HL-60 (cell line): ENCODE results near the gene ELMO1.

ENCODE experiments used
- DNase-seq, 2 experiments: peaks; one replicate each; pipeline ENCODE4 v3.0.0-alpha.2; 2010 to 2020; ENCODE audit warnings: low read depth in 1 of 2, low spot score in 1 of 2
- H3K27ac ChIP-seq: fragments of 250-450 bp; sonication (Bioruptor Pico); replicated peaks from 2 replicates; pipeline ENCODE4 v1.5.1; 2020; ENCODE audit warnings: mild to moderate bottlenecking, moderate library complexity
- H3K27me3 ChIP-seq: fragments of 250-450 bp; sonication (Bioruptor Pico); 2 replicates; pipeline ENCODE4 v1.5.1; 2021; ENCODE audit warnings: mild to moderate bottlenecking, moderate library complexity; ENCODE audit not compliant: insufficient read depth, poor library complexity, severe bottlenecking
- H3K4me3 ChIP-seq: replicated peaks from 2 replicates; pipeline ENCODE4 v1.5.1; 2011; ENCODE audit warnings: mild to moderate bottlenecking, control low read depth, low read length; ENCODE audit not compliant: insufficient read depth
- GABPA ChIP-seq: IDR thresholded peaks from 2 replicates; pipeline ENCODE4 v1.6.1; 2012; ENCODE audit warnings: low read depth
- POLR2AphosphoS5 ChIP-seq: IDR thresholded peaks from 2 replicates; pipeline ENCODE4 v1.6.1; 2012; ENCODE audit warnings: low read depth
- SPI1 ChIP-seq: IDR thresholded peaks from 2 replicates; pipeline ENCODE4 v1.6.1; 2012; ENCODE audit warnings: low read depth, mild to moderate bottlenecking, borderline replicate concordance
- TF ChIP-seq, protein P1 (sequence below): IDR thresholded peaks from 2 replicates; pipeline ENCODE4 v1.6.1; 2012; ENCODE audit warnings: low read depth; ENCODE audit not compliant: insufficient replicate concordance
- TF ChIP-seq, protein P2 (sequence below): IDR thresholded peaks from one replicate; pipeline ENCODE4 v1.5.1; 2011; ENCODE audit warnings: low read length, control low read depth, inconsistent platforms; ENCODE audit not compliant: insufficient read depth

The ELMO1 gene

GRCh38 chr7:37481722-37482288, 33.1 kb upstream of the ELMO1 start:
- H3K27me3 ChIP-seq = no peaks in the 10 kb centered on the region
- H3K4me3 ChIP-seq = no peak overlapping the region
- DNase-seq = no peak
- TF ChIP-seq, protein P1, sequence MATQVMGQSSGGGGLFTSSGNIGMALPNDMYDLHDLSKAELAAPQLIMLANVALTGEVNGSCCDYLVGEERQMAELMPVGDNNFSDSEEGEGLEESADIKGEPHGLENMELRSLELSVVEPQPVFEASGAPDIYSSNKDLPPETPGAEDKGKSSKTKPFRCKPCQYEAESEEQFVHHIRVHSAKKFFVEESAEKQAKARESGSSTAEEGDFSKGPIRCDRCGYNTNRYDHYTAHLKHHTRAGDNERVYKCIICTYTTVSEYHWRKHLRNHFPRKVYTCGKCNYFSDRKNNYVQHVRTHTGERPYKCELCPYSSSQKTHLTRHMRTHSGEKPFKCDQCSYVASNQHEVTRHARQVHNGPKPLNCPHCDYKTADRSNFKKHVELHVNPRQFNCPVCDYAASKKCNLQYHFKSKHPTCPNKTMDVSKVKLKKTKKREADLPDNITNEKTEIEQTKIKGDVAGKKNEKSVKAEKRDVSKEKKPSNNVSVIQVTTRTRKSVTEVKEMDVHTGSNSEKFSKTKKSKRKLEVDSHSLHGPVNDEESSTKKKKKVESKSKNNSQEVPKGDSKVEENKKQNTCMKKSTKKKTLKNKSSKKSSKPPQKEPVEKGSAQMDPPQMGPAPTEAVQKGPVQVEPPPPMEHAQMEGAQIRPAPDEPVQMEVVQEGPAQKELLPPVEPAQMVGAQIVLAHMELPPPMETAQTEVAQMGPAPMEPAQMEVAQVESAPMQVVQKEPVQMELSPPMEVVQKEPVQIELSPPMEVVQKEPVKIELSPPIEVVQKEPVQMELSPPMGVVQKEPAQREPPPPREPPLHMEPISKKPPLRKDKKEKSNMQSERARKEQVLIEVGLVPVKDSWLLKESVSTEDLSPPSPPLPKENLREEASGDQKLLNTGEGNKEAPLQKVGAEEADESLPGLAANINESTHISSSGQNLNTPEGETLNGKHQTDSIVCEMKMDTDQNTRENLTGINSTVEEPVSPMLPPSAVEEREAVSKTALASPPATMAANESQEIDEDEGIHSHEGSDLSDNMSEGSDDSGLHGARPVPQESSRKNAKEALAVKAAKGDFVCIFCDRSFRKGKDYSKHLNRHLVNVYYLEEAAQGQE = no peak
- TF ChIP-seq, protein P2, sequence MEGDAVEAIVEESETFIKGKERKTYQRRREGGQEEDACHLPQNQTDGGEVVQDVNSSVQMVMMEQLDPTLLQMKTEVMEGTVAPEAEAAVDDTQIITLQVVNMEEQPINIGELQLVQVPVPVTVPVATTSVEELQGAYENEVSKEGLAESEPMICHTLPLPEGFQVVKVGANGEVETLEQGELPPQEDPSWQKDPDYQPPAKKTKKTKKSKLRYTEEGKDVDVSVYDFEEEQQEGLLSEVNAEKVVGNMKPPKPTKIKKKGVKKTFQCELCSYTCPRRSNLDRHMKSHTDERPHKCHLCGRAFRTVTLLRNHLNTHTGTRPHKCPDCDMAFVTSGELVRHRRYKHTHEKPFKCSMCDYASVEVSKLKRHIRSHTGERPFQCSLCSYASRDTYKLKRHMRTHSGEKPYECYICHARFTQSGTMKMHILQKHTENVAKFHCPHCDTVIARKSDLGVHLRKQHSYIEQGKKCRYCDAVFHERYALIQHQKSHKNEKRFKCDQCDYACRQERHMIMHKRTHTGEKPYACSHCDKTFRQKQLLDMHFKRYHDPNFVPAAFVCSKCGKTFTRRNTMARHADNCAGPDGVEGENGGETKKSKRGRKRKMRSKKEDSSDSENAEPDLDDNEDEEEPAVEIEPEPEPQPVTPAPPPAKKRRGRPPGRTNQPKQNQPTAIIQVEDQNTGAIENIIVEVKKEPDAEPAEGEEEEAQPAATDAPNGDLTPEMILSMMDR = no peak
- no peak for TF ChIP-seq POLR2AphosphoS5
- TF ChIP-seq SPI1 = no peak
- no peak for TF ChIP-seq GABPA
- H3K27ac ChIP-seq = no peak overlapping the region

DNA sequence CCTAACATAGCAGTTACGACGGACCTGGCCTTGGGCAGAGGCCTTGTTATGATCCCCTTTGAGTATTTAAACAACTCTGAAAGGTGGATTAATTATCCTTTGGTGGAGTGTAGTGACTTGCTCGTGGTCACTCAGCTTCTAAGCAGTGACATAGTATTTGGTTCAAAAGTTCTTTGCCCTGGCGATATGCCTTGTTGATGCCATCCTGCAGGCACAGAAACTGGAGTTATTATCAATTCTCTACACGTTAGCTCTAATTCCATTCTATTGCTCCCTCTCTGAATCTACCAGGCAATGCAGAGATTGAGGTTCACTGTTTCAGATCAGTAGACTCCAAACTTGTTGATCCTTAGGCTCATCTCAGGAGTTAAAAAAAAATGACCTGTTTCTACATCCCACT, 32.5 kb upstream of the ELMO1 start:
- Histone ChIP-seq H3K27ac (no peak overlapping the region), H3K4me3 (no peak overlapping the region), H3K27me3 (no peaks in the 10 kb centered on the region)
- DNase-seq = no peak
- TF ChIP-seq POLR2AphosphoS5 (no peak), GABPA (no peak), SPI1 (no peak)
- TF ChIP-seq, protein P1 = no peak
- TF ChIP-seq, protein P2 = no peak

DNA sequence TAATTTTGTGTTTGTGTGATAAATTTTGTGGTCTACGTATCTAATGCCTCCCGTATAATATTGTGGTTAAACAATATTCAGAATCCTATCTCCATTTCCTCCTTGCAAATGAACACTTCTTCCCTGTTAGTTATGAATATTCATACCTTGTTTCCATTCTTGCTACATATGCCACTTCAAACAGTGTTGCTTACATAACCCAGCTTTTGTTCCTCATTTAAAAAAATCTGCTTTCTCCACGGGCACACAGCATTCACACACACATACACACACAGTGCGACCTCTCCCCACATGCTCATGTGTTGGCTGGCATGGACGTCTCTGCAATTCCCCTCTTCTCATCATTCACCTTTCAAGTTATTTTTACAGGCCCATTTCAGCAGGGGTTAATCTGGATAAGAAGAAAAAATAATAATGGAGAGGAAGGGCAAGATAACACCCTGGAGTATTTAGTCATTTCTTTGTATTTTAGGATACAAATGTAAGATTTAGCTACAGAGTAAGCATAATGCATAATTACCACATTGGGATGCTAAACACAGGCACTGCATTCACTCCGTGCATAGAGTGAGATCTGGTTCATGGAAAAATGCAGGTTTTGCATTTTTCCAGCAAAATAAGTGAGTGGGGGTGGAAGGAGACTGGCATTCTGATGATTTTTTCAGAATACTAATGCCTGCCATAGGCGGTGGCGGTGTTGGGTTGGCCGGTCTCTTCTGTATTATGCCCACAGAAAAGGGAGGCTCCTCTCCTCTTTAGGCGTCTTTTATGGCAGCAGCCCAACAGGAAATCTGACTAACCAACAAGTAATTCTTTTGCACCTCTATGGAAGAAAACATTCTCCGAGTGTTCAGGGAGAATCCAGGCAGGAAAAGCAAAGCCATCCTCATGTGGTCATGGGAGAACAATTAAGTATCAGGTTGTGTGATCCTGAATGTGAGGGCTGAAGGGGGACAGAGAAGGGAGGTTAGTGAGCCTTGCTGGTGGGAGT, 31.7 kb upstream of the ELMO1 start:
- Histone ChIP-seq H3K27me3 (no peaks in the 10 kb centered on the region), H3K27ac (peak overlapping the region; percentile 46), H3K4me3 (no peak overlapping the region)
- TF ChIP-seq SPI1 = peak; percentile 50; the same call in 1 of the 2 replicates
- TF ChIP-seq, protein P2 = no peak
- peak; percentile 26 to 66 for DNase-seq
